Measurements from ENCODE around the gene MEOX2.

DNA sequence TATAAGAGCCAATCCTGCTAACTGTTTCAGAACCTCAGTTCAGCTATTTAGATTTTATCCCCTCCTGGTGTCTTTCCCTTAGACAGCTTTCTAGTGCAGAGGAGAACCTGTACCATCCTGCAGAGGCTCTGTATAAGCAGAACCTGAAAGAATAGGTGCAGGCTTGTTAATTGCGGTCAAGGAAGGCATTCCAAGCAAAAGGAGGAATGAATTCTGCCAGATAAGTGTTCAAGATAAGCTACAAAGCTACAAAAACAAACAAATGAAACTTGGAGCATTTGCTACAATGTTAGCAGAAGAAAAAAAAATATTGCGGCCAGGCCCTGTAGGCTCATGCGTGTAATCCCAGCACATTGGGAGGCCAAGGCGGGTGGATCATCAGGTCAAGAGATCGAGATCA is 92.0 kb downstream of the MEOX2 start:
- TF ChIP-seq CTCF (IDR thresholded peaks at IDR 0.05) (no peak), POLR2AphosphoS5 (IDR thresholded peaks at IDR 0.05) (peak; percentile 8), POLR2A (IDR thresholded peaks at IDR 0.05) (no peak)
